Measurements from ENCODE around the gene MALAT1. TPM values are rescaled to one million over a fixed set of nuclear protein-coding genes. Genes with fewer than 3 reads are reported as not detected.
"Not testable (repeated sequence)": the region's sequence is repeated elsewhere in the genome, so short reads cannot be mapped to it uniquely, and the experiment has no call there.

Gene MALAT1
- total and polyA plus RNA-seq, 2 of the 8 experiments (the other 6 are each of a cell fraction or from before 2014, with no cell fraction given): 115 to 984 TPM

DNA sequence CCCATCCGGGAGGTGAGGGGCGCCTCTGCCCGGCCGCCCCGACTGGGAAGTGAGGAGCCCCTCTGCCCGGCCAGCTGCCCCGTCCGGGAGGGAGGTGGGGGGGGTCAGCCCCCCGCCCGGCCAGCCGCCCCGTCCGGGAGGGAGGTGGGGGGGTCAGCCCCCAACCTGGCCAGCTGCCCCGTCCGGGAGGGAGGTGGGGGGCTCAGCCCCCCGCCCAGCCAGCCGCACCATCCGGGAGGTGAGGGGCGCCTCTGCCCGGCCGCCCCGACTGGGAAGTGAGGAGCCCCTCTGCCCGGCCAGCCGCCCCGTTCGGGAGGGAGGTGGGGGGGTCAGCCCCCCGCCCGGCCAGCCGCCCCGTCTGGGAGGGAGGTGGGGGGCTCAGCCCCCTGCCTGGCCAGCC is 47.5 kb upstream of the MALAT1 start:
- H3K4me2 ChIP-seq (ENCODE audit: insufficient read depth in 1 of 2, low read depth in 2 of 2, low read length in 2 of 2); H4K5ac ChIP-seq (ENCODE audit: insufficient read length, low read depth, low read length); H3K9ac ChIP-seq (replicated peaks in 1 of 4; ENCODE audit: extremely low read depth in 1 of 4, low read depth in 3 of 4, low read length in 3 of 4); H3K4me3 ChIP-seq (ENCODE audit: extremely low read depth in 1 of 4, insufficient read depth in 2 of 4, low read depth in 3 of 4, low read length in 4 of 4); CTCF ChIA-PET (ENCODE audit: partially characterized antibody); H2BK12ac ChIP-seq (ENCODE audit: low read depth, low read length); H3K18ac ChIP-seq (ENCODE audit: extremely low read depth, low read length); H4K8ac ChIP-seq (ENCODE audit: extremely low read depth, insufficient read depth, low read length); H3K79me1 ChIP-seq (ENCODE audit: low read depth, low read length); H4K20me1 ChIP-seq (replicated peaks in 1 of 2; ENCODE audit: control insufficient read depth in 1 of 2, insufficient read depth in 2 of 2, low read length in 2 of 2); H3K14ac ChIP-seq (ENCODE audit: insufficient read length); H2BK120ac ChIP-seq (replicated peaks; ENCODE audit: low read depth, low read length); H3K56ac ChIP-seq (replicated peaks; ENCODE audit: insufficient read length, low read depth, low read length); H3K4me1 ChIP-seq (replicated peaks in 1 of 4; ENCODE audit: control insufficient read depth in 3 of 4, insufficient read depth in 4 of 4, low read length in 3 of 4); FAIRE-seq; H2BK15ac ChIP-seq (ENCODE audit: low read length); H3K27ac ChIP-seq (ENCODE audit: low read depth, low read length); H3K79me2 ChIP-seq (ENCODE audit: control insufficient read depth in 1 of 2, insufficient read depth in 2 of 2, low read length in 2 of 2); H3K4ac ChIP-seq (replicated peaks; ENCODE audit: insufficient read length, low read depth, low read length); H2AK5ac ChIP-seq (ENCODE audit: low read depth, low read length); H3K9me3 ChIP-seq (ENCODE audit: insufficient read depth in 2 of 2, low read depth in 1 of 2, low read length in 1 of 2); H2AFZ ChIP-seq (ENCODE audit: low read length); H3K23me2 ChIP-seq (ENCODE audit: low read depth, low read length); H4K91ac ChIP-seq (replicated peaks; ENCODE audit: insufficient read length, low read length); DNase-seq (ENCODE audit: low read depth in 1 of 2, low spot score in 2 of 2); POLR2A ChIA-PET (ENCODE audit: partially characterized antibody); H3K23ac ChIP-seq (ENCODE audit: insufficient read length); H2BK20ac ChIP-seq (ENCODE audit: low read length); H2BK5ac ChIP-seq (ENCODE audit: low read depth, low read length); H3K36me3 ChIP-seq (ENCODE audit: control insufficient read depth in 2 of 4, insufficient read depth in 4 of 4, low read length in 3 of 4): not testable (repeated sequence)
- no CpG with 5 or more reads among the region's 30 CpGs for WGBS, 2 experiments (ENCODE audit: extremely low coverage in 1 of 2, insufficient coverage in 1 of 2, insufficient read length in 1 of 2, insufficient replicate concordance in 2 of 2, low coverage in 1 of 2, low lambda C conversion rate in 2 of 2, missing lambda C conversion rate in 1 of 2)
- peaks cover 6 to 24% (median 19%) of the 10 kb centered on the region in 4 experiments for H3K27me3 ChIP-seq (replicated peaks in 1 of 4; ENCODE audit: control insufficient read depth in 3 of 4, extremely low read depth in 1 of 4, insufficient read depth in 3 of 4, low read length in 3 of 4)

GRCh38 chr11:65452259-65452658 is 46.6 kb upstream of the MALAT1 start:
- H3K23ac ChIP-seq (ENCODE audit: insufficient read length); H3K23me2 ChIP-seq (ENCODE audit: low read depth, low read length); H3K14ac ChIP-seq (ENCODE audit: insufficient read length); H3K4me2 ChIP-seq (ENCODE audit: insufficient read depth in 1 of 2, low read depth in 2 of 2, low read length in 2 of 2); H3K36me3 ChIP-seq (ENCODE audit: control insufficient read depth in 2 of 4, insufficient read depth in 4 of 4, low read length in 3 of 4); H2BK5ac ChIP-seq (ENCODE audit: low read depth, low read length); H4K20me1 ChIP-seq (replicated peaks in 1 of 2; ENCODE audit: control insufficient read depth in 1 of 2, insufficient read depth in 2 of 2, low read length in 2 of 2); H3K9me3 ChIP-seq (ENCODE audit: insufficient read depth in 2 of 2, low read depth in 1 of 2, low read length in 1 of 2); H4K91ac ChIP-seq (replicated peaks; ENCODE audit: insufficient read length, low read length); H3K18ac ChIP-seq (ENCODE audit: extremely low read depth, low read length); H3K4ac ChIP-seq (replicated peaks; ENCODE audit: insufficient read length, low read depth, low read length); H4K8ac ChIP-seq (ENCODE audit: extremely low read depth, insufficient read depth, low read length); H2BK20ac ChIP-seq (ENCODE audit: low read length); CTCF ChIA-PET (ENCODE audit: partially characterized antibody); H2BK15ac ChIP-seq (ENCODE audit: low read length); H2BK12ac ChIP-seq (ENCODE audit: low read depth, low read length); H4K5ac ChIP-seq (ENCODE audit: insufficient read length, low read depth, low read length); H3K27ac ChIP-seq (ENCODE audit: low read depth, low read length); FAIRE-seq; H2AFZ ChIP-seq (ENCODE audit: low read length); H3K79me2 ChIP-seq (ENCODE audit: control insufficient read depth in 1 of 2, insufficient read depth in 2 of 2, low read length in 2 of 2); H2BK120ac ChIP-seq (replicated peaks; ENCODE audit: low read depth, low read length); H3K4me3 ChIP-seq (ENCODE audit: extremely low read depth in 1 of 4, insufficient read depth in 2 of 4, low read depth in 3 of 4, low read length in 4 of 4); H3K4me1 ChIP-seq (replicated peaks in 1 of 4; ENCODE audit: control insufficient read depth in 3 of 4, insufficient read depth in 4 of 4, low read length in 3 of 4); DNase-seq (ENCODE audit: low read depth in 1 of 2, low spot score in 2 of 2); H2AK5ac ChIP-seq (ENCODE audit: low read depth, low read length); H3K79me1 ChIP-seq (ENCODE audit: low read depth, low read length); H3K56ac ChIP-seq (replicated peaks; ENCODE audit: insufficient read length, low read depth, low read length); H3K9ac ChIP-seq (replicated peaks in 1 of 4; ENCODE audit: extremely low read depth in 1 of 4, low read depth in 3 of 4, low read length in 3 of 4): not testable (repeated sequence)
- 85% methylated on average over 1 of the region's 3 CpGs; no CpG with 5 or more reads in 1 of the 2 experiments for WGBS, 2 experiments (ENCODE audit: extremely low coverage in 1 of 2, insufficient coverage in 1 of 2, insufficient read length in 1 of 2, insufficient replicate concordance in 2 of 2, low coverage in 1 of 2, low lambda C conversion rate in 2 of 2, missing lambda C conversion rate in 1 of 2)
- H3K27me3 ChIP-seq (replicated peaks in 1 of 4; ENCODE audit: control insufficient read depth in 3 of 4, extremely low read depth in 1 of 4, insufficient read depth in 3 of 4, low read length in 3 of 4): peaks cover 9 to 33% (median 28%) of the 10 kb centered on the region in 4 experiments
- POLR2A ChIA-PET (ENCODE audit: partially characterized antibody): interaction anchor here (1.4 to 1.5 kb wide), 2 partner anchors 30 to 53 kb away, joined by 3 to 8 read pairs; partner anchors contain the start of gene NEAT1
